H1 (cell line): Measurements from ENCODE around the gene RMDN2. TPM values are rescaled to one million over a fixed set of nuclear protein-coding genes. Genes with fewer than 3 reads are reported as not detected.

ENCODE experiments used
- CTCF ChIA-PET: fragments of 300-600 bp; sonication (Branson Sonifier 250); formaldehyde crosslinking; loops from one replicate; lab custom pipeline; 2021; ENCODE audit not compliant: partially characterized antibody; lab: Charles Lee
- POLR2A ChIA-PET: fragments of 300-600 bp; sonication (Branson Sonifier 250); formaldehyde crosslinking; loops from one replicate; lab custom pipeline; 2021; ENCODE audit warnings: inconsistent platforms; ENCODE audit not compliant: partially characterized antibody; lab: Charles Lee
- DNase-seq, 2 experiments: peaks; one replicate each; pipeline versions ENCODE4 v3.0.0 to v3.0.0-alpha.2; 2010 to 2022; ENCODE audit warnings: low spot score in 2 of 2, low read depth in 1 of 2, mixed read lengths in 1 of 2
- FAIRE-seq: peaks from 2 replicates; lab custom pipeline; 2011; peaks lifted over from hg19 to GRCh38; lab: Jason Lieb, UNC
- H2AFZ ChIP-seq: 2 replicates; pipeline ENCODE4 v1.8.1; 2012; ENCODE audit warnings: low read length, inconsistent platforms
- H2AK5ac ChIP-seq: 2 replicates; pipeline ENCODE4 v1.6.1; 2013; ENCODE audit warnings: low read depth, low read length
- H2BK120ac ChIP-seq: replicated peaks from 2 replicates; pipeline ENCODE3; 2013; ENCODE audit warnings: low read depth, low read length, inconsistent platforms
- H2BK12ac ChIP-seq: 2 replicates; pipeline ENCODE4 v1.6.1; 2013; ENCODE audit warnings: low read depth, low read length
- H2BK15ac ChIP-seq: 2 replicates; pipeline ENCODE4 v1.6.1; 2013; ENCODE audit warnings: low read length
- H2BK20ac ChIP-seq: 2 replicates; pipeline ENCODE4 v1.6.1; 2013; ENCODE audit warnings: low read length
- H2BK5ac ChIP-seq: 2 replicates; pipeline ENCODE4 v1.6.1; 2013; ENCODE audit warnings: low read depth, low read length
- H3K14ac ChIP-seq: 2 replicates; pipeline ENCODE4 v1.6.1; 2013; ENCODE audit warnings: inconsistent platforms; ENCODE audit not compliant: insufficient read length
- H3K18ac ChIP-seq: 2 replicates; pipeline ENCODE4 v1.6.1; 2013; ENCODE audit warnings: low read length; ENCODE audit errors: extremely low read depth
- H3K23ac ChIP-seq: 2 replicates; pipeline ENCODE4 v1.6.1; 2013; ENCODE audit warnings: inconsistent platforms; ENCODE audit not compliant: insufficient read length
- H3K23me2 ChIP-seq: 2 replicates; pipeline ENCODE4 v1.6.1; 2013; ENCODE audit warnings: low read depth, low read length
- H3K27ac ChIP-seq: 2 replicates; pipeline ENCODE4 v1.6.1; 2011; ENCODE audit warnings: low read depth, low read length, inconsistent platforms
- H3K27me3 ChIP-seq, 4 experiments: replicated peaks in 1 of 4; 1 replicate in 1 of 4; 2 replicates in 3 of 4; pipeline versions ENCODE4 v1.6.1 to v1.8.1; 2011 to 2013; ENCODE audit warnings: low read length in 3 of 4, mild to moderate bottlenecking in 3 of 4, inconsistent platforms in 2 of 4, mixed read lengths in 2 of 4, moderate library complexity in 1 of 4; ENCODE audit not compliant: control insufficient read depth in 3 of 4, insufficient read depth in 3 of 4; ENCODE audit errors: extremely low read depth in 1 of 4
- H3K36me3 ChIP-seq, 4 experiments: 2 replicates each; pipeline versions ENCODE4 v1.6.1 to v1.8.1; 2011 to 2013; ENCODE audit warnings: mild to moderate bottlenecking in 4 of 4, low read length in 3 of 4, moderate library complexity in 2 of 4, control low read depth in 1 of 4, inconsistent platforms in 1 of 4; ENCODE audit not compliant: insufficient read depth in 4 of 4, control insufficient read depth in 2 of 4
- H3K4ac ChIP-seq: replicated peaks from 2 replicates; pipeline ENCODE3; 2013; ENCODE audit warnings: low read length, low read depth, mixed read lengths, inconsistent platforms; ENCODE audit not compliant: insufficient read length
- H3K4me1 ChIP-seq, 4 experiments: replicated peaks in 1 of 4; 1 replicate in 1 of 4; 2 replicates in 3 of 4; pipeline versions ENCODE4 v1.6.1 to v1.8.1; 2011 to 2013; ENCODE audit warnings: low read length in 3 of 4, inconsistent platforms in 2 of 4, mixed read lengths in 1 of 4; ENCODE audit not compliant: insufficient read depth in 4 of 4, control insufficient read depth in 3 of 4
- H3K4me2 ChIP-seq, 2 experiments: 2 replicates each; pipeline versions ENCODE4 v1.6.1 to v1.8.1; 2011 to 2013; ENCODE audit warnings: low read depth in 2 of 2, low read length in 2 of 2, control low read depth in 1 of 2, inconsistent platforms in 1 of 2, mild to moderate bottlenecking in 1 of 2; ENCODE audit not compliant: insufficient read depth in 1 of 2
- H3K4me3 ChIP-seq, 4 experiments: fragments of 200-600, 300-600 bp in 1 of 4; sonication (generic), shearing (Covaris generic), sonication (Bioruptor Twin) in 1 of 4; 2 replicates each; pipeline versions ENCODE4 v1.5.1 to v1.8.1; 2011 to 2016; ENCODE audit warnings: low read length in 4 of 4, low read depth in 3 of 4, control low read depth in 2 of 4, inconsistent platforms in 2 of 4, mild to moderate bottlenecking in 2 of 4, mixed read lengths in 1 of 4, moderate library complexity in 1 of 4; ENCODE audit not compliant: insufficient read depth in 2 of 4; ENCODE audit errors: extremely low read depth in 1 of 4
- H3K56ac ChIP-seq: replicated peaks from 2 replicates; pipeline ENCODE3; 2013; ENCODE audit warnings: low read depth, mild to moderate bottlenecking, mixed read lengths, low read length, inconsistent platforms; ENCODE audit not compliant: insufficient read length
- H3K79me1 ChIP-seq: 2 replicates; pipeline ENCODE4 v1.6.1; 2013; ENCODE audit warnings: low read depth, low read length, control low read depth
- H3K79me2 ChIP-seq, 2 experiments: 2 replicates each; pipeline versions ENCODE4 v1.6.1 to v1.8.1; 2012 to 2013; ENCODE audit warnings: low read length in 2 of 2, mild to moderate bottlenecking in 2 of 2, inconsistent platforms in 1 of 2; ENCODE audit not compliant: insufficient read depth in 2 of 2, control insufficient read depth in 1 of 2
- H3K9ac ChIP-seq, 4 experiments: replicated peaks in 1 of 4; 1 replicate in 1 of 4; 2 replicates in 3 of 4; pipeline versions ENCODE4 v1.6.1 to v1.8.1; 2011 to 2013; ENCODE audit warnings: low read depth in 3 of 4, low read length in 3 of 4, control low read depth in 2 of 4, mild to moderate bottlenecking in 2 of 4, moderate library complexity in 2 of 4, inconsistent platforms in 1 of 4; ENCODE audit errors: extremely low read depth in 1 of 4
- H3K9me3 ChIP-seq, 2 experiments: 2 replicates each; pipeline versions ENCODE4 v1.6.1 to v1.8.1; 2012 to 2013; ENCODE audit warnings: mild to moderate bottlenecking in 2 of 2, moderate library complexity in 2 of 2, control low read depth in 1 of 2, inconsistent platforms in 1 of 2, low read depth in 1 of 2, low read length in 1 of 2, mixed read lengths in 1 of 2; ENCODE audit not compliant: insufficient read depth in 2 of 2
- H4K20me1 ChIP-seq, 2 experiments: replicated peaks in 1 of 2; 2 replicates each; pipeline versions ENCODE3 to v1.8.1; 2011 to 2013; ENCODE audit warnings: inconsistent platforms in 2 of 2, low read length in 2 of 2, mild to moderate bottlenecking in 1 of 2; ENCODE audit not compliant: insufficient read depth in 2 of 2, control insufficient read depth in 1 of 2
- H4K5ac ChIP-seq: 2 replicates; pipeline ENCODE4 v1.6.1; 2013; ENCODE audit warnings: low read length, low read depth, mixed read lengths, inconsistent platforms; ENCODE audit not compliant: insufficient read length
- H4K8ac ChIP-seq: 2 replicates; pipeline ENCODE4 v1.8.0; 2013; ENCODE audit warnings: mild to moderate bottlenecking, moderate library complexity, low read length, inconsistent platforms; ENCODE audit not compliant: insufficient read depth; ENCODE audit errors: extremely low read depth
- H4K91ac ChIP-seq: replicated peaks from 2 replicates; pipeline ENCODE3; 2013; ENCODE audit warnings: low read length, mixed read lengths, inconsistent platforms; ENCODE audit not compliant: insufficient read length
- JUND ChIP-seq: IDR thresholded peaks from 2 replicates; pipeline ENCODE4 v1.6.1; 2011; ENCODE audit warnings: mild to moderate bottlenecking, improper control_type of control experiment, low read length
- RAD21 ChIP-seq, 2 experiments: IDR thresholded peaks in 1 of 2; conservative IDR thresholded peaks in 1 of 2; 2 replicates each; pipeline ENCODE4 v1.6.1; 2011; ENCODE audit warnings: low read depth in 2 of 2, low read length in 2 of 2, improper control_type of control experiment in 1 of 2, inconsistent platforms in 1 of 2, mild to moderate bottlenecking in 1 of 2, moderate library complexity in 1 of 2
- RNF2 ChIP-seq: fragments of 200-900, 300-1000 bp; sonication (generic); IDR thresholded peaks from 2 replicates; pipeline ENCODE4 v1.7.1; 2016; ENCODE audit warnings: borderline replicate concordance, low read depth, mild to moderate bottlenecking, antibody characterized with exemption, low read length; ENCODE audit not compliant: poor library complexity, severe bottlenecking; ENCODE audit errors: missing control alignments
- WGBS, 2 experiments: shearing (Covaris generic) in 1 of 2; methylation state at CpG; one replicate each; pipeline versions ENCODE4 v1.1.6 to v1.1.7; 2013 to 2015; ENCODE audit warnings: low lambda C conversion rate in 2 of 2, mixed read lengths in 2 of 2, inconsistent platforms in 1 of 2, low coverage in 1 of 2, missing lambda C conversion rate in 1 of 2; ENCODE audit not compliant: insufficient replicate concordance in 2 of 2, insufficient coverage in 1 of 2, insufficient read length in 1 of 2; ENCODE audit errors: extremely low coverage in 1 of 2, missing lambda C conversion rate in 1 of 2; 5-methylcytosine and 5-hydroxymethylcytosine counted together
- polyA plus RNA-seq, 7 experiments: library from polyadenylated mRNA; depleted of rRNA in 3 of 7; stranded (reverse) in 5 of 7; unstranded in 2 of 7; fragments of >200 nt in 5 of 7; fragments of 200-250 nt in 2 of 7; gene quantifications; 1 replicate in 5 of 7; 2 replicates in 1 of 7; 4 replicates in 1 of 7; pipeline versions ENCODE4 v1.2.1 to v1.2.3, GENCODE V29; 2011 to 2013; ENCODE audit warnings: missing spikeins in 2 of 7, mixed read lengths in 2 of 7
- total RNA-seq: library from RNA; stranded (reverse); fragmentation: NEBNext Ultra II Directional; extraction: Animal tissue kit (Norgen Biotek cat#: 25700); gene quantifications from 2 replicates; pipeline ENCODE4 v1.2.1, GENCODE V29; 2021
- TF ChIP-seq, protein P1 (sequence below), 3 experiments: IDR thresholded peaks; 1 replicate in 2 of 3; 2 replicates in 1 of 3; pipeline versions ENCODE4 v1.5.1 to v1.6.1; 2011; ENCODE audit warnings: low read length in 3 of 3, mild to moderate bottlenecking in 3 of 3, inconsistent platforms in 2 of 3, low read depth in 1 of 3, moderate library complexity in 1 of 3; ENCODE audit not compliant: insufficient read depth in 1 of 3; ENCODE audit errors: control extremely low read depth in 1 of 3

Gene RMDN2
- total and polyA plus RNA-seq, 2 of the 8 experiments (the other 6 are each of a cell fraction or from before 2014, with no cell fraction given) = 0.53 to 3.0 TPM

DNA sequence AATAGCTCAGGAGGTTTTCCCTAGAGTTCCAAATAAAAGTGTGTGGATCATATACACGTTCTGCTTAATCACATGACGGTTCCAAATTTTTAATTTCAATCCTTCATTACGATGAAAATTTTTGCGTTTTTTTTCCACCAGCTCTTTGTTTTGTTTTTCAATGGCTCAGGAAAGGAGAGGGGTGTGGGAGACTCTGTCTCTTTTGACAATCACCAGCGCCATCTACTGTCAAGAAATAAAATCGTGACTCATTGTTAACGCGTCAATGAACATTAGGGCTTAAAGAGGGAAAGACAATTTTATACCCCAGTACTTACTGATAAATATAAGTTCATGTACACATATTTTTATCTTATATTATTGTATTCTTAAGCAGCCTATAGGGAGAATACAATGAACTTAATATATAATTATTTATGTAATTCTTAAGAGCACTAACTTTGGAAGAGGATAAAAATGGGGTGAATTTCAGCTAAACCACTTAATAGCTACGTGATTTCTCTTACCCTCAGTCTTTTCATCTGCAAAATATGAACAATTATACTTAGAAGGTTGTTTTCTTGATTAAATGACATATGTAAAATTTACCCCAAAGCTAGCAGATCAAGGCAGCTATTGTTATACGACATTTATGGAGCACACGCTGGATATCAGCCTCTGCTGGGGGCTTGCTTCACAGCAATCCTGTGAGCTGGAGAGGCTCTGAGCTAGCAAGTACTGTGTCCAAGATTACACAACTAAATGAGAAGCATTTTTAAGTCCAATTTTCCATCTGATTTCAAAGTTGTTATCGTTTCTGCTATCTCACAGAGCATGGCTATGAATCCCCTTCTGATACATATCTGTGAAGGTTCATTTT is 47.4 kb upstream of the RMDN2 start:
- Histone ChIP-seq H4K5ac (no peak overlapping the region), H3K79me1 (no peaks in the 10 kb centered on the region), H3K27me3 (no peaks in the 10 kb centered on the region), H3K9ac (no peak overlapping the region), H4K8ac (no peak overlapping the region), H3K4me2 (no peak overlapping the region), H4K91ac (no peak overlapping the region), H3K23ac (no peak overlapping the region), H3K14ac (no peak overlapping the region), H2AK5ac (no peak overlapping the region), H3K18ac (no peak overlapping the region), H2BK15ac (no peak overlapping the region), H2AFZ (no peak overlapping the region), H2BK120ac (no peak overlapping the region), H3K27ac (no peak overlapping the region), H2BK12ac (no peak overlapping the region), H3K36me3 (no peaks in the 10 kb centered on the region), H3K56ac (no peak overlapping the region), H3K79me2 (no peaks in the 10 kb centered on the region), H3K9me3 (no peaks in the 10 kb centered on the region), H2BK20ac (no peak overlapping the region), H3K4me3 (no peak overlapping the region), H4K20me1 (no peaks in the 10 kb centered on the region), H3K4me1 (peaks cover 4 to 9% (median 4%) of the 10 kb centered on the region in 4 experiments; a peak in 5 of 7 replicates), H3K4ac (no peak overlapping the region), H2BK5ac (no peak overlapping the region), H3K23me2 (no peaks in the 10 kb centered on the region; the same call in 1 of the 2 replicates)
- ChIA-PET POLR2A (interaction anchor here (1.1 kb wide), 1 partner anchor 482 kb away, joined by 5 read pairs; no protein-coding TSS in a partner anchor), CTCF (interaction anchor here (0.5 to 12.7 kb wide), 77 partner anchors 10 to 646 kb away, joined by 3 to 192 read pairs (median 4); no protein-coding TSS in a partner anchor)
- TF ChIP-seq JUND (peak; percentile 80), RAD21 (IDR thresholded peaks at IDR 0.05 in 1 of 2, conservative IDR thresholded peaks at IDR 0.05 in 1 of 2; ENCODE audit: low read depth in 2 of 2, low read length in 2 of 2) (peak; percentile 88 to 91), RNF2 (no peak)
- TF ChIP-seq, protein P1, sequence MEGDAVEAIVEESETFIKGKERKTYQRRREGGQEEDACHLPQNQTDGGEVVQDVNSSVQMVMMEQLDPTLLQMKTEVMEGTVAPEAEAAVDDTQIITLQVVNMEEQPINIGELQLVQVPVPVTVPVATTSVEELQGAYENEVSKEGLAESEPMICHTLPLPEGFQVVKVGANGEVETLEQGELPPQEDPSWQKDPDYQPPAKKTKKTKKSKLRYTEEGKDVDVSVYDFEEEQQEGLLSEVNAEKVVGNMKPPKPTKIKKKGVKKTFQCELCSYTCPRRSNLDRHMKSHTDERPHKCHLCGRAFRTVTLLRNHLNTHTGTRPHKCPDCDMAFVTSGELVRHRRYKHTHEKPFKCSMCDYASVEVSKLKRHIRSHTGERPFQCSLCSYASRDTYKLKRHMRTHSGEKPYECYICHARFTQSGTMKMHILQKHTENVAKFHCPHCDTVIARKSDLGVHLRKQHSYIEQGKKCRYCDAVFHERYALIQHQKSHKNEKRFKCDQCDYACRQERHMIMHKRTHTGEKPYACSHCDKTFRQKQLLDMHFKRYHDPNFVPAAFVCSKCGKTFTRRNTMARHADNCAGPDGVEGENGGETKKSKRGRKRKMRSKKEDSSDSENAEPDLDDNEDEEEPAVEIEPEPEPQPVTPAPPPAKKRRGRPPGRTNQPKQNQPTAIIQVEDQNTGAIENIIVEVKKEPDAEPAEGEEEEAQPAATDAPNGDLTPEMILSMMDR (IDR thresholded peaks at IDR 0.05; ENCODE audit: control extremely low read depth in 1 of 3, insufficient read depth in 1 of 3, low read depth in 1 of 3, low read length in 3 of 3) = peak in 2 of 3 experiments; percentile 55 to 56; a peak in 2 of 4 replicates
- FAIRE-seq (no peak), DNase-seq (no peak)
- WGBS, 2 experiments = 32% methylated on average over 12 of the region's 12 CpGs; no CpG with 5 or more reads in 1 of the 2 experiments
